IgD-negative memory B cell (primary cell): ENCODE data around the gene SELENOI. TPM values are rescaled to one million over a fixed set of nuclear protein-coding genes. Genes with fewer than 3 reads are reported as not detected.
A peak's percentile ranks its signal among the peaks of the same experiment; 100 is the strongest.
"Not testable (repeated sequence)": the region's sequence is repeated elsewhere in the genome, so short reads cannot be mapped to it uniquely, and the experiment has no call there.

Source experiments
- H3K27ac Mint-ChIP-seq, 3 donors: one replicate each; pipeline ENCODE4 v1.8.0; 2020 to 2022; ENCODE audit warnings: mild to moderate bottlenecking in 3 of 3, mixed read lengths in 3 of 3, moderate library complexity in 1 of 3
- H3K27me3 Mint-ChIP-seq: one replicate; pipeline ENCODE4 v1.8.0; 2021; ENCODE audit warnings: mixed read lengths
- H3K36me3 Mint-ChIP-seq: one replicate; pipeline ENCODE4 v1.8.0; 2020; ENCODE audit warnings: mild to moderate bottlenecking, mixed read lengths
- H3K4me1 Mint-ChIP-seq, 3 donors: one replicate each; pipeline ENCODE4 v1.8.0; 2020 to 2022; ENCODE audit warnings: mixed read lengths in 3 of 3, mild to moderate bottlenecking in 1 of 3
- H3K4me3 Mint-ChIP-seq, 4 donors: one replicate each; pipeline ENCODE4 v1.8.0; 2020 to 2022; ENCODE audit warnings: mild to moderate bottlenecking in 4 of 4, mixed read lengths in 4 of 4, moderate library complexity in 3 of 4
- H3K9me3 Mint-ChIP-seq, 3 donors: one replicate each; pipeline ENCODE4 v1.8.0; 2020 to 2021; ENCODE audit warnings: mixed read lengths in 3 of 3, mild to moderate bottlenecking in 1 of 3
- polyA plus RNA-seq: library from polyadenylated mRNA; unstranded; fragments of 300-500 nt; fragmentation: Illumina TruSeq; gene quantifications from one replicate; pipeline ENCODE4 v1.2.3, GENCODE V29; 2021

The SELENOI gene
- polyA plus RNA-seq, 1 donor from 2014 or later, result 2.6 TPM

DNA sequence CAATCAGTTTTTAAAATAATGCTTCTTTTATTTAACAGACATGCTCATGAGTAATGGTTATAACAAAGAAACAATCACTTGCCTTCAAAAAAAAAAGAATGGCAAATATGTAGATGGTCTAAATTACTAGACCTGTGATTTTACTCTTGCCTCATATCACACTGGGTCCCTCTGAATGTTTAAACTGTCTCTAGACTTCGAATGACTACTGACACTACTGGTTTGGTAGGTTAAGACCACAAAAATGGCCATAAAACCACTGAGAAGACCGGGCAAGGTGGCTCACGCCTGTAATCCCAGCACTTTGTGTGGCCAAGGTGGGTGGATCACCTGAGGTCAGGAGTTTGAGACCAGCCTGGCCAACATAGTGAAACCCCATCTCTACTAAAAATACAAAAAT is 5.1 kb upstream of the SELENOI start:
- Mint-ChIP-seq H3K27ac (no peak overlapping the region), H3K27me3 (no peaks in the 10 kb centered on the region), H3K9me3 (no peaks in the 10 kb centered on the region), H3K4me3 (peak overlapping the region in 1 of 4 donors; percentile 43), H3K4me1 (peaks cover 9 to 13% (median 12%) of the 10 kb centered on the region in 3 donors), H3K36me3 (no peaks in the 10 kb centered on the region)

DNA sequence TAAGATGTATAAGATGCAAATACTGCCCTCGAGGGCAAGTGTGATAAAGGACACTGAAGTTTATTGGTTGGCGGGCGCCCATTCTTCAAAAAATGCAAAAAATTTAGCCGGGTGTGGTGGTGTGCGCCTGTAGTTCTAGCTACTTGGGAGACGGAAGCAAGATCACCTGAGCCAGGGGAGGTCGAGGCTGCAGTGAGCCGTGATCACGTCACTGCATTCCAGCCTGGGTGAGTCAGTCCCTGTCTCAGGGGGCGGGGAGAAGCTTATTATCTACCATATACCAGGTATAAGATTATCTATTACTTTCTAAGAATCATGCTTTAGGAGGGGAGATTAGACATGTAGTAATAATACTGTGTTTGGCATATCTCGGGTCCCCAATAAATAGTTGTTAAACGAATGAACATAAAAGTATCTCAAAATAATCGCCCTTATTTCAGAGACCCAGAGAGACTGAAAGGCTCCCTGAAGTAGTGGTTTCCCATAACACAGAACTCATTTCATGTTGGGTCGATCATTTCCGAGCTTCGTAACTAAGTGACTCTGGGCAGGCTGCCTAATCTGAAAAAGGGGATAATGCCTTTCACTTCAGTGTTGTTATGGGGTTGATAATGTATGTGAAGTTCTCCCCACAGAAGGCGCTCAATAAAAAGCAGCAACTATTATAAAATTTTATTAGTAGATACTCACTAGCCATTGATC is 1.2 kb upstream of the SELENOI start:
- H3K27ac Mint-ChIP-seq, result peak overlapping the region; percentile 90 to 99 (median 97)
- peak overlapping the region; percentile 96 to 100 (median 96) for H3K4me3 Mint-ChIP-seq
- H3K36me3 Mint-ChIP-seq, result no peaks in the 10 kb centered on the region
- H3K9me3 Mint-ChIP-seq, result no peaks in the 10 kb centered on the region
- H3K4me1 Mint-ChIP-seq, result peaks cover 19 to 31% (median 26%) of the 10 kb centered on the region in 3 donors
- no peaks in the 10 kb centered on the region for H3K27me3 Mint-ChIP-seq

DNA sequence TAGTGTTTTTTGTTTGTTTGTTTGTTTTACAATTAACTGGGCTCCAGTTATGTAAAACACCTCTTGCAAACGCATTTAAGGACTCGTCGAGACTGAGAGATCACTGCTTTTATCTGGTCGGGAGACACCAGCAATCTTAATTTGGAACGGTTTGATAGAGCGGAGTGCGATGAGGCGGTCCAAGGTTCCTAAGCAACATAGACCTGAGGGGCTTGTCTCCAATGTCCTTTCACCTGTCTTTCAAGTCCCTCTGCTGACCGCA is 729 bp upstream of the SELENOI start:
- Mint-ChIP-seq H3K36me3 (no peaks in the 10 kb centered on the region), H3K4me1 (peaks cover 19 to 31% (median 26%) of the 10 kb centered on the region in 3 donors), H3K27ac (peak overlapping the region; percentile 90 to 99 (median 97)), H3K27me3 (no peaks in the 10 kb centered on the region), H3K4me3 (peak overlapping the region; percentile 96 to 100 (median 96)), H3K9me3 (no peaks in the 10 kb centered on the region)

DNA sequence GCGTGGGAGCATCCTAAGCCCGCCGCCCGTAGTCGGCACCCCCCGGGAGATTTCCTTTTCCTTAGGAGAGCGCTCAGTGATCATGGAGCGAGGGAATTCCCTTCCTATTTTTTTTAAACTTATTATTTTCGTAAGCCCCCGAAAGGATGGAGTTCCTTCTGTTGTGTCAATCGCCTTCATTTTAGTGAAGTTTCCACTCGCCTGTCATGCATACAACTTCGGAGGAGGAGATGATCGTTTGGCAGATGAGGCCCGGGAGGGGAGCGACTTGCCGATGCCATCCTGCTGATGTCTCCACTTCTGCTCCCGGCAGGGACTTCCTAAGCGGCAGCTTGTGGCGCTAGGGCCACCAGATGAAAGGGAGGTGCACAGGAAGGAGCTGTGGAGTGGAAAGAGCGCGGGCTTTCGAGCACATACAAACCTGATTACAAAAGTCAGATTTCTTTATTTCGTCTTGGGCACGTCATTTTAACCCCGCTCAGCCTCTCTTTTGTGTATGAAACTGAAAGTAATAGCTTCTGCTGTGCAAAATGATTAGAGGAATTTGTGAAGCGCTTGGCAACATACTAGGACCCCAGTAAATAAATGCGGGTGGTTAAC is 611 bp downstream of the SELENOI start, which contains the start of gene ADGRF3:
Gene ADGRF3, minus strand, starts transcription at position 336 of the 600 bp plus-strand sequence. CDS start 555 bp downstream, outside the sequence.
- Mint-ChIP-seq H3K36me3 (no peaks in the 10 kb centered on the region), H3K27ac (peak within 1 kb of the TSS; percentile 90 to 99 (median 97)), H3K9me3 (no peaks in the 10 kb centered on the region), H3K27me3 (no peaks in the 10 kb centered on the region), H3K4me1 (peaks cover 21 to 31% (median 27%) of the 10 kb centered on the region in 3 donors), H3K4me3 (peak within 1 kb of the TSS; percentile 96 to 100 (median 96))

DNA sequence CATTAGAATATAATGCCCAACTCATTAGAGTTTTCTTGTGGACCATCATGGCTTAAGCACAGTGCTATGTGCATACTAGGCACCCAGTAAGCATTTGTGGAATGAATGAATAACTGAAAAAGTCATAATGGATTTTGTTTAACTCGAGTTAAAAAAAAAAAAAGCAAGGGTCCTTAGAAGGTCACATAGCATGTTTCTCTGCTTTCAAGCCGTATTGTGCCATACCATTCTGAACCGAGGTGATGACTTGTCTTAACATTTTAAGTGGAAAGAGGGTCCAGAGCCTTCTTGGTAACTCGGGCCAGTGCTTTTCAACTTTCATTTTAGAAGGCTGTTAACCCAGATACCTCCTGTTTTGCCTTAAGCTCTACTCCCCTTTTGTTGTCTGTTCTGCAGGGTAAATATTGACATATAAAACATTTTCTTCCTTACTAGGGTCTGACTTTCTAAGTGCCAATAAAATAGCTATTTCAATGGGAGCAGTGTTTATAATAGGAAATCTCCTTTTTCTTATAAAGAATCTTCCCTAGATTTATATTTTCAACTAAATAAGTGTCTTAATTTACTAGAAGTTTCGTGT is 1.4 kb downstream of the SELENOI start:
- peaks cover 24 to 32% (median 31%) of the 10 kb centered on the region in 3 donors for H3K4me1 Mint-ChIP-seq
- no peaks in the 10 kb centered on the region for H3K36me3 Mint-ChIP-seq
- H3K27me3 Mint-ChIP-seq, result no peaks in the 10 kb centered on the region
- H3K27ac Mint-ChIP-seq, result peak overlapping the region; percentile 90 to 98 (median 97)
- H3K4me3 Mint-ChIP-seq, result peak overlapping the region; percentile 96 to 100 (median 96)
- no peaks in the 10 kb centered on the region for H3K9me3 Mint-ChIP-seq

DNA sequence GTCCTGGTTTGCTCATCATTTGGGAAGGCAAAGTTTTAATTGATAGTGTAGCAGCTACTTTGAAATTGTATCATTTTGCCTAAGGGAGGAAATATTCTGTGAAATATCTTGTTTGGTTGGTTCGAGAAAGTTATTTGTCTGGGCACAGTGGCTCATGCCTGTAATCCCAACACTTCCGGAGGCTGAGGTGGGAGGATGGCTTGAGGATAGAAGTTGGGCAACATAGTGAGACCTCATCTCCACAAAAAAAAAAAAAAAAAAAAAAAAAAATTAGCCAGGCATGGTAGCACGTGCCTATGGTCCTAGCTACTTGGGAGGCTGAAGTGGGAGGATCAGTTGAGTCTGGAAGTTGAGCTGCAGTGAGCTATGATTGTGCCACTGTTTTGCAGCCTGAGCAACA is 3.7 kb downstream of the SELENOI start:
- peak overlapping the region; percentile 9 to 43 (median 11) for H3K27ac Mint-ChIP-seq
- H3K36me3 Mint-ChIP-seq, result peaks cover 2% of the 10 kb centered on the region
- H3K4me1 Mint-ChIP-seq, result peaks cover 21 to 33% (median 27%) of the 10 kb centered on the region in 3 donors
- H3K27me3 Mint-ChIP-seq, result no peaks in the 10 kb centered on the region
- H3K9me3 Mint-ChIP-seq, result no peaks in the 10 kb centered on the region
- H3K4me3 Mint-ChIP-seq, result peak overlapping the region in 1 of 4 donors; percentile 52

DNA sequence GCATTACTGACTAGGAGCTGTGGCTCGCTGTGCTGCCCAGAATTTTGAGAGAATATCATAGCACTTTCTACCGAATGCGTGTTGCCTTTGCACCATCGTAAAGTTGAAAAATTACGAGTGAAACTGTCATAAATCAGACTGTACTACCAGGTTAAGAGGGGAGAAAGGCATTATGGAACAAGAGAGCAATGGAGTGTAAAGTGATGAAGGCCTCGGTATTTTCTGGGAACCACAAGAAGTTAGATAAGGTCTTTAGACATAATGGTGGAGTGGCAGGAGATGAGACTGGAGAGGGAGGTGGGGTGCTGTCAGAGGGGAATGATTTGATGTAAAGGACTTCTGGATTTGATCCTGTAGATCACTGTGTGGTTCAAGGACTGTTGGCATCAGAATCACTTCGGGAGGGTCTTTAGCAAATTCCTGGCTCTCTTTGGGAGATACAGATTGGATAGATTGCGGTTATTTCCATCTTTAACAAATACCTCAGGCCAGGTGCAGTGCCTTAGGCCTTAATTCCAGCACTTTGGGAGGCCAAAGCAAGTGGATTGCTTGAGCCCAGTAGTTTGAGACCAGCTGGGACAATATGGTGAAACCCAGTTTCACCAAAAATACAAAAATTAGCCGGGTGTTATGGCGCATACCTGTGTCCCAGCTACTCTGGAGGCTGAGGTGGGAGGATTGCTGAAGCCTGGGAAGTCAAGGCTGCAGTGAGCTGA is 5.6 kb downstream of the SELENOI start:
- Mint-ChIP-seq H3K27me3 (no peaks in the 10 kb centered on the region), H3K27ac (no peak overlapping the region)

DNA sequence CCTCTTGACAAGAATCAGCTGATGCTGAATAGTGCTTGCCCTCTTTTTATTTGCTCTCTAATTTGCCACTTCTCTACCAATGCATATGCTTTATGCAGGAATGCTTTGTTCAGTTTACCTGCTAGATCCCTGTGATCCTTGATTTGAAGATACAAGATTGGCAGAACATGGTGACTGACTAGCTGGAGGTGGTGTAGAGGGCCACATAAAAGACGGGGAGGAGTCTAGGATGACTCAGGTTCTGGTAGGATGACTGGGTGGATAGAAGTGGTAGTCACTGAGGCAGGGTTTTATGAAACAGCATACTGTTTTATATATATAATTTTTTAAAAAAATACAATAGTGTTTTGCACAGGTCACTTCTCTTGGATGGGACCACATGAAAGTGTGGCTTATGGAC is 6.9 kb downstream of the SELENOI start:
- no peak overlapping the region for H3K27ac Mint-ChIP-seq
- no peak overlapping the region for H3K4me3 Mint-ChIP-seq
- H3K27me3 Mint-ChIP-seq, result no peaks in the 10 kb centered on the region
- peaks cover 12 to 25% (median 13%) of the 10 kb centered on the region in 3 donors for H3K4me1 Mint-ChIP-seq
- peaks cover 2% of the 10 kb centered on the region for H3K36me3 Mint-ChIP-seq
- no peaks in the 10 kb centered on the region for H3K9me3 Mint-ChIP-seq

More for the DNA sequence above, 5.6 kb downstream of the SELENOI start:
- H3K4me3 Mint-ChIP-seq, result peak overlapping the region in 1 of 4 donors; percentile 33
- H3K36me3 Mint-ChIP-seq, result peaks cover 2% of the 10 kb centered on the region
- H3K4me1 Mint-ChIP-seq, result peaks cover 16 to 33% (median 24%) of the 10 kb centered on the region in 3 donors
- H3K9me3 Mint-ChIP-seq, result no peaks in the 10 kb centered on the region

DNA sequence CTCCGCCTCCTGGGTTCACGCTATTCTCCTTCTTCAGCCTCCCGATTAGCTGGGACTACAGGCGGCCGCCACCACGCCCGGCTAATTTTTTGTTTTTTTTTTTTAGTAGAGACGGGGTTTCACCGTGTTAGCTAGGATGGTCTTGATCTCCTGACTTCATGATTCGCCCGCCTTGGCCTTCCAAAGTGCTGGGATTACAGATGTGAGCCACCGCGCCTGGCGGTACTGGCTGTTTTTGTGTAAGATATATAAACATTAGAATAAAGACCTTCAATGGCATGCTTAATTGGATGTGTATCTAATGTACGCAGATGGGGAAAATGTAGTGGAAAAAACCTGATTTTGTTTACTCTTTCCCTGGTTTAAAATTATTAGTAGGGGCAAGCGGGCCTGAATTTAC is 8.5 kb downstream of the SELENOI start:
- not testable (repeated sequence) for H3K36me3 Mint-ChIP-seq, H3K27me3 Mint-ChIP-seq, H3K27ac Mint-ChIP-seq, H3K9me3 Mint-ChIP-seq
- peak overlapping the region in 1 of 4 donors; percentile 67 for H3K4me3 Mint-ChIP-seq
- peaks cover 8 to 24% (median 12%) of the 10 kb centered on the region in 3 donors for H3K4me1 Mint-ChIP-seq

DNA sequence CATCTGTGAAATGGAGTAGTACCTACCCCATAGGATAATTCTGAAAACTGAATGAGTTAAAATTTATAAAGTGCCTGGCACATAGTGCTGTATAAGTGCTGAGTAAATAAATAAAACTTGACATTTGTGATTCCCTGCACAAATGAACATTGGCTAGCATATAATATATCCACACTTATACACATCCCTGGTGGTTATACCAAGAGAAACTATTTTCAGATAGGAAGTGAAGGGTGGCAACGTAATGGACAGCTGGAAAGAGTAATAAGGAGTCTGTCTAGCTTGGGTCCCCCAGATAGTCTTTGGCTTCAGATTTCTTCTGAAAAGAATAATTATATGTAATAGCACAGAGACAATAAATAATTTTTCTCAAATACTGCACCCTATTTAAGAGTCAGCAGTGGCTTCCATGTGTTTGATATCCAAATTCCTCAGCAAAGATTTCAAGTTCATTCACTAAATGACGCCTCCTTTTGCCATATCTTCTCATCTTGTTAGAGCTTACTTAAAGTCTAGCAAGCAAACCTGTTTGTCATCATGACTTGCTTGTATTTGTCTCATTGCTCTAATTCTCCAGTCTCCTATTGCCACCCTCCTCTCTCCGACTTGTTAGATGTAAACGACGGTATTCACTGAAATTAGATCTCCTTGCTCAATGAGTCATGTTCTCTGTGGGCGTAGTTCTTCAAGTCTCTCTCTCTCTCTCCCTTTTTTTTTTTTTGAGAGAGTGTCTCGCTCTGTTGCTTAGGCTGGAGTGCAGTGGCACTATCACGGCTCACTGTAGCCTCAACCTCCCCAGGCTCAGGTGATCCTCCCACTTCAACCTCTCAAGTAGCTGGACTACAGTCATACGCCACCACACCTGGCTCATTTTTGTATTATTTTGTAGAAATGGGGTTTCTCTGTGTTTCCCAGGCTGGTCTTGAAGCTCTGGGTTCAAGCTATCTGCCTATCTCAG is 9.4 kb downstream of the SELENOI start:
- no peaks in the 10 kb centered on the region for H3K27me3 Mint-ChIP-seq
- no peaks in the 10 kb centered on the region for H3K9me3 Mint-ChIP-seq
- H3K4me3 Mint-ChIP-seq, result peak overlapping the region in 1 of 4 donors; percentile 55
- peak overlapping the region in 1 of 3 donors; percentile 66 for H3K27ac Mint-ChIP-seq
- H3K36me3 Mint-ChIP-seq, result peaks cover 2% of the 10 kb centered on the region
- peaks cover 11 to 26% (median 12%) of the 10 kb centered on the region in 3 donors for H3K4me1 Mint-ChIP-seq

DNA sequence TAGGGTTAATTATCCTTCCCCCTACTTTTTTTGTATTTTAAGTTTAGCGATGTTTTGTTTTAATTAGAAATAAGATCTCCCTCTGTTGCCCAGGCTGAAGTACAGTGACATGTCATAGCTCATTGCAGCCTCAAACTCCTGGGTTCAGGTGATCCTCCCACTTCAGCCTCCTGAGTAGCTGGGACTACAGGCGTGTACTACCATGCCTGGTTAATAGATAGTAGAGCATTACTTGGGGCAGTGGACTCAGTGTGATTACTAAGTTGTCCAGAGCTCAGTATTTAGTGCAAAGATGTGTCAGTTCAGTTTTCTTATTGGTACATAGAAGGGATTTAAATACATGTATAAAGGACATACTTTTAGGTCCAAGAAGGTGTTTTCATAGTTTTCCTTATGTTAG is 10.2 kb downstream of the SELENOI start:
- Mint-ChIP-seq H3K9me3 (no peaks in the 10 kb centered on the region), H3K4me1 (peaks cover 9 to 27% (median 12%) of the 10 kb centered on the region in 3 donors), H3K36me3 (peaks cover 2% of the 10 kb centered on the region), H3K27ac (peak overlapping the region in 1 of 3 donors; percentile 66), H3K4me3 (no peak overlapping the region), H3K27me3 (no peaks in the 10 kb centered on the region)

DNA sequence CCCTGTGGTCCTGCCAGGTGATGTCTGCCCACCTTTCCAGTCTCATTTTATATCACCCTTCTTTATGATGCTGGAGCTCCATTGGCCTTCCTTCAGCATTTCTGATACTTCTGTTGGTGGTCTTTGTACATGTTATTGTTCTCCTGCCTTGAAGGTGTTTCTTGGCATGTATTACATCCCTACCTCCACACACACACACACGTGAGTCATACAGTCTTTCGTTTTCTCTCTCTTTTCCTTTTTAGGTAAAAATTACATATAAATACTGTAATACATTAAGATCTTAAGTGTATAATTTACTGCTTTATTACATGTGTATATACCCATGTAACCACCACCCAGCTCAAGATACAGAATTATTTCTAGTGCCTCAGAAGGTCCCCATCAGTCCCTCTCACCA is 10.8 kb downstream of the SELENOI start:
- no peaks in the 10 kb centered on the region for H3K27me3 Mint-ChIP-seq
- no peaks in the 10 kb centered on the region for H3K9me3 Mint-ChIP-seq
- no peak overlapping the region for H3K4me3 Mint-ChIP-seq
- peaks cover 6 to 25% (median 12%) of the 10 kb centered on the region in 3 donors for H3K4me1 Mint-ChIP-seq
- peaks cover 2% of the 10 kb centered on the region for H3K36me3 Mint-ChIP-seq
- H3K27ac Mint-ChIP-seq, result peak overlapping the region in 1 of 3 donors; percentile 29

DNA sequence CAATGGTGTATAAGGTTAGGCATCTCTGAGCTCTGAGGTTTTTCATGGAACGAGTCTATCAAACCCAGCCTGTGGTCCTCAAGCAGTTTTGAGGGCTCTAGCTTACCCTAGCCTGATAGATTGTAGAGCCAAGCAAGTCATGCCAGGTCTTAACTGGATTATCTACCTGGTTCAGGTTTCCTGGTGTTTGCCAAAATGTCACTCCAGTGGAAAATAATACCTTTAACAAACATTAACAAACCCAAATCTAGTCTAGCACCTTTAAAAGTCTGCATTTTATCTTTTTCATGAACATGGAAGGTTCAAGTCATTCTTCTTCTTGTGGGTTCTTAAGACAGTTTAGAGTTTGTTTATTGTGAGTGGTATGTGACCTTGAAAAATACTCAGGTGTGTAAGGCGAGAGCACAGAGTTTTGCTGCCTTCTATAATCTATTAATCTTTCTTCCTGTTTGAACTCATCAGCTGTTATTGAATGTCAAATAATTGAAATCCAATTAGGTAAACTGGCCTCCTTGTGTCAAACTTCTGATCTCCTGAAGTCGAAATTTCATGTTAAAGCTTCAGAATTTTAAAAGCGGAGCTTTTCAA is 14.0 kb downstream of the SELENOI start:
- Mint-ChIP-seq H3K36me3 (peaks cover 4% of the 10 kb centered on the region), H3K27me3 (no peaks in the 10 kb centered on the region), H3K4me1 (peaks cover 5 to 21% (median 20%) of the 10 kb centered on the region in 3 donors), H3K27ac (peak overlapping the region in 1 of 3 donors; percentile 33), H3K4me3 (no peak overlapping the region), H3K9me3 (no peaks in the 10 kb centered on the region)

DNA sequence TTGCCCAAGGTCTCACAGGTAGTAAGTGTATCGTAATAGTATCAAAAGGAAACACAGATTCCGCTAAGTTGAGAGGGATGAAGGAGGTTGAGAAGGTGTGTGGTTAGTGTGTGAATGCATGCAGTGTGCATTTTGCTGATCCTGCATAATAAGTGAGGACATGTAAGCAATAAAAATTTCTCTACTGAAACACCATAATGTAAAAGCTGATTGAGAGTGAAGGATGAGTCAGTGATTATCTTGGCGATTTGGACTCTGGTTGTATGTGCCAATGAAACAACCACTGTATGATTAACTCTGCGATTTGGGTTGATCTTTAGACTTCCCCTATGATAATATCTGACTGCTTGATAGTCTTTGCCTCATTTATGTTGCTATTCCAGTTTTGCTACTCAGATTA is 17.4 kb downstream of the SELENOI start:
- Mint-ChIP-seq H3K27ac (no peak overlapping the region), H3K36me3 (peaks cover 8% of the 10 kb centered on the region), H3K9me3 (no peaks in the 10 kb centered on the region), H3K4me3 (no peak overlapping the region), H3K4me1 (peaks cover 5 to 18% (median 12%) of the 10 kb centered on the region in 3 donors), H3K27me3 (no peaks in the 10 kb centered on the region)
